GM12878 (cell line): ENCODE results near the gene DALRD3. TPM values are rescaled to one million over a fixed set of nuclear protein-coding genes. Genes with fewer than 3 reads are reported as not detected.
"Not testable (repeated sequence)": the region's sequence is repeated elsewhere in the genome, so short reads cannot be mapped to it uniquely, and the experiment has no call there.

ENCODE experiments used
- ATAC-seq: fragments of 200-7000 bp; cut with Tn5 transposase; 3 replicates; pipeline ENCODE4 v1.9.1; 2020; ENCODE audit warnings: mild to moderate bottlenecking, moderate library complexity
- BruUV-seq: library from RNA; stranded (reverse); fragments of 400-500 nt; replicated peaks from 2 replicates; lab custom pipeline; 2021; lab: Mats Ljungman, UMichigan
- CTCF ChIA-PET: fragments of 300-600 bp; sonication (Branson Sonifier 250); formaldehyde crosslinking; extraction: SDS; loops from one replicate; lab custom pipeline; 2021; ENCODE audit warnings: inconsistent platforms; lab: Yijun Ruan, JAX
- POLR2A ChIA-PET: fragments of 350-600 bp; formaldehyde crosslinking; extraction: SDS; loops from one replicate; lab custom pipeline; 2021; ENCODE audit warnings: inconsistent platforms; lab: Charles Lee
- RAD21 ChIA-PET: fragments of 300-600 bp; sonication (Branson Sonifier 250); formaldehyde crosslinking; loops from one replicate; lab custom pipeline; 2023; ENCODE audit warnings: antibody characterized with exemption; ENCODE audit not compliant: unreplicated experiment; lab: Charles Lee
- SMC1A ChIA-PET: fragments of 300-600 bp; sonication (Branson Sonifier 250); formaldehyde crosslinking; loops from one replicate; lab custom pipeline; 2023; ENCODE audit not compliant: unreplicated experiment, uncharacterized antibody; lab: Charles Lee
- DNase-seq: peaks from one replicate; pipeline ENCODE4 v3.0.0-alpha.2; 2011; ENCODE audit warnings: low read depth, low spot score
- FAIRE-seq: peaks from 3 replicates; lab custom pipeline; 2011; peaks lifted over from hg19 to GRCh38; lab: Jason Lieb, UNC
- H2AFZ ChIP-seq: 2 replicates; pipeline ENCODE4 v1.6.0; 2011; ENCODE audit warnings: low read depth, low read length, control low read depth; ENCODE audit not compliant: control insufficient read depth
- H3K27ac ChIP-seq: 2 replicates; pipeline ENCODE4 v1.5.1; 2011; ENCODE audit warnings: control low read depth; ENCODE audit not compliant: control insufficient read depth, insufficient read depth
- H3K27me3 ChIP-seq, 2 experiments: replicated peaks in 1 of 2; 2 replicates each; pipeline versions ENCODE4 v1.6.0 to v1.6.1; 2011; ENCODE audit warnings: low read length in 1 of 2; ENCODE audit not compliant: control insufficient read depth in 2 of 2, insufficient read depth in 2 of 2
- H3K36me3 ChIP-seq, 2 experiments: 2 replicates each; pipeline ENCODE4 v1.5.1; 2011; ENCODE audit warnings: low read length in 1 of 2; ENCODE audit not compliant: control insufficient read depth in 2 of 2, insufficient read depth in 2 of 2
- H3K4me1 ChIP-seq: 2 replicates; pipeline ENCODE4 v1.6.1; 2011; ENCODE audit warnings: mild to moderate bottlenecking, low read length, moderate library complexity, mixed read lengths; ENCODE audit not compliant: control insufficient read depth, insufficient read depth
- H3K4me2 ChIP-seq: 2 replicates; pipeline ENCODE4 v1.6.0; 2011; ENCODE audit warnings: control low read depth; ENCODE audit not compliant: control insufficient read depth, insufficient read depth
- H3K4me3 ChIP-seq: fragments of 200-600 bp; sonication (generic); 2 replicates; pipeline ENCODE4 v1.5.1; 2016
- H3K79me2 ChIP-seq: 2 replicates; pipeline ENCODE4 v1.6.0; 2011; ENCODE audit warnings: low read length; ENCODE audit not compliant: control insufficient read depth, insufficient read depth
- H3K9ac ChIP-seq: 2 replicates; pipeline ENCODE4 v1.8.0; 2011; ENCODE audit warnings: low read length, control low read depth, mixed read lengths; ENCODE audit not compliant: control insufficient read depth, insufficient read depth
- H3K9me3 ChIP-seq: replicated peaks from 3 replicates; pipeline ENCODE4 v1.5.1; 2011; ENCODE audit warnings: mild to moderate bottlenecking, low read length; ENCODE audit not compliant: control insufficient read depth, insufficient read depth
- H4K20me1 ChIP-seq: 2 replicates; pipeline ENCODE4 v1.6.0; 2011; ENCODE audit not compliant: control insufficient read depth, insufficient read depth
- BCL11A ChIP-seq: IDR thresholded peaks from 2 replicates; pipeline ENCODE4 v1.6.1; 2011; ENCODE audit warnings: low read depth, low read length
- FOXK2 ChIP-seq: fragments of 450-650 bp; IDR thresholded peaks from 2 replicates; pipeline ENCODE4 v1.6.1; 2017; ENCODE audit warnings: mild to moderate bottlenecking, moderate library complexity
- IKZF2 ChIP-seq, 2 experiments: fragments of 450-650 bp; IDR thresholded peaks; 2 replicates each; pipeline ENCODE4 v1.6.1; 2017; ENCODE audit warnings: mild to moderate bottlenecking in 2 of 2, moderate library complexity in 2 of 2
- JUNB ChIP-seq: IDR thresholded peaks from 2 replicates; pipeline ENCODE4 v1.6.1; 2016; ENCODE audit warnings: antibody characterized with exemption, mild to moderate bottlenecking
- JUND ChIP-seq: IDR thresholded peaks from 2 replicates; pipeline ENCODE4 v1.6.1; 2012; ENCODE audit warnings: low read depth, mild to moderate bottlenecking, low read length, improper control_type of control experiment, moderate library complexity
- LARP7 ChIP-seq: fragments of 450-650 bp; IDR thresholded peaks from 2 replicates; pipeline ENCODE4 v1.6.1; 2017; ENCODE audit warnings: mild to moderate bottlenecking
- POLR2AphosphoS5 ChIP-seq: IDR thresholded peaks from 2 replicates; pipeline ENCODE4 v1.6.1; 2011; ENCODE audit warnings: mild to moderate bottlenecking, low read length, inconsistent platforms
- SMARCA5 ChIP-seq: fragments of 450-650 bp; IDR thresholded peaks from 2 replicates; pipeline ENCODE4 v1.6.1; 2017; ENCODE audit warnings: mild to moderate bottlenecking
- TCF12 ChIP-seq: IDR thresholded peaks from 2 replicates; pipeline ENCODE4 v1.6.1; 2011; ENCODE audit warnings: low read depth, mild to moderate bottlenecking, low read length
- ZZZ3 ChIP-seq: IDR thresholded peaks from 2 replicates; pipeline ENCODE4 v1.6.1; 2011; ENCODE audit warnings: low read depth; ENCODE audit not compliant: control insufficient read depth, insufficient read length
- WGBS: methylation state at CpG from one replicate; pipeline ENCODE4 v1.1.6; 2016; ENCODE audit warnings: low lambda C conversion rate; ENCODE audit not compliant: insufficient replicate concordance, insufficient coverage; ENCODE audit errors: missing lambda C conversion rate; 5-methylcytosine and 5-hydroxymethylcytosine counted together
- in situ Hi-C: fragments of 300-500 bp; cut with MboI; formaldehyde crosslinking; loops from 9 replicates; pipeline ENCODE4 v1.14.3; 2018; ENCODE audit warnings: mixed read lengths
- intact Hi-C: fragments of 100-400 bp; cut with micrococcal nuclease; formaldehyde crosslinking; loops from one replicate; pipeline ENCODE4 v1.14.2; 2022; ENCODE audit not compliant: unreplicated experiment
- polyA plus RNA-seq, 11 experiments: library from polyadenylated mRNA; depleted of rRNA in 4 of 11; unstranded in 6 of 11; stranded (reverse) in 5 of 11; fragments of >200 nt; fragmentation: Nextera tagmentation in 4 of 11; fragmentation: Illumina TruSeq in 1 of 11; extraction: Ambion mirVana in 4 of 11; extraction: Trizol in 1 of 11; gene quantifications; 1 replicate in 1 of 11; 2 replicates in 10 of 11; pipeline versions ENCODE4 v1.2.1 to v1.2.3, GENCODE V29; 2011 to 2016; ENCODE audit warnings: inconsistent platforms in 2 of 11, missing spikeins in 2 of 11, low read depth in 1 of 11
- total RNA-seq, 4 experiments: library from RNA; depleted of rRNA in 3 of 4; stranded (reverse); fragments of >200 nt in 3 of 4; fragmentation: Illumina TruSeq in 1 of 4; extraction: Trizol in 1 of 4; gene quantifications; 2 replicates each; pipeline versions ENCODE4 v1.2.1 to v1.2.3, GENCODE V29; 2013 to 2021
- TF ChIP-seq, protein P1 (sequence below): fragments of 150-350 bp; IDR thresholded peaks from 2 replicates; pipeline ENCODE4 v1.6.1; 2016; ENCODE audit warnings: low read depth, low read length

DALRD3 gene
- total and polyA plus RNA-seq, 10 of the 15 experiments (the other 5 are each of a cell fraction or from before 2014, with no cell fraction given): 10.1 to 28.2 (median 21.6) TPM

GRCh38 chr3:49008627-49009026, 9.8 kb downstream of the DALRD3 start:
- BruUV-seq: TSS peak; percentile 58
- Histone ChIP-seq H3K9ac (peak overlapping the region; percentile 61), H3K79me2 (peaks cover 30% of the 10 kb centered on the region), H3K4me3 (peak overlapping the region; percentile 83), H3K36me3 (peaks cover 10 to 11% of the 10 kb centered on the region in 2 experiments), H3K4me1 (peaks cover 16% of the 10 kb centered on the region), H3K4me2 (peak overlapping the region; percentile 91)
- H3K9me3 ChIP-seq, FAIRE-seq, H3K27me3 ChIP-seq, H2AFZ ChIP-seq, H4K20me1 ChIP-seq, H3K27ac ChIP-seq, DNase-seq, in situ Hi-C loops, ATAC-seq, intact Hi-C loops: not testable (repeated sequence)
- WGBS: 91% methylated on average over 5 of the region's 5 CpGs
- ChIA-PET SMC1A (interaction anchor here (2.6 to 4.9 kb wide), 2 partner anchors 10 to 19 kb away, joined by 21 to 57 read pairs; partner anchors contain the start of genes DALRD3 and P4HTM), CTCF (interaction anchor here (0.5 to 5.5 kb wide), 4 partner anchors 11 to 58 kb away, joined by 4 to 123 read pairs (median 44); partner anchors contain the start of genes DALRD3, IMPDH2, NDUFAF3 and P4HTM), RAD21 (interaction anchor here (1.0 to 3.7 kb wide), 4 partner anchors 10 to 85 kb away, joined by 4 to 44 read pairs (median 30); partner anchors contain the start of genes DALRD3, NDUFAF3, P4HTM and QRICH1), POLR2A (interaction anchor here (0.6 to 4.0 kb wide), 7 partner anchors 9 to 461 kb away, joined by 3 to 67 read pairs (median 7); partner anchors contain the start of genes DALRD3, IMPDH2, IP6K2 and P4HTM)
- 0 out of 2 replicates have a peak, but pooled peaks have one; percentile 5 for TF ChIP-seq POLR2AphosphoS5

- DNase-seq (no peak), ATAC-seq (peak; percentile 82), FAIRE-seq (peak; percentile 38)
- no TSS peak for BruUV-seq
- ChIA-PET POLR2A (interaction anchor here (0.6 to 4.0 kb wide), 19 partner anchors 10 to 568 kb away, joined by 3 to 69 read pairs (median 5); partner anchors contain the start of genes CCDC51, DALRD3, IMPDH2 and NDUFAF3), RAD21 (interaction anchor here (0.6 to 3.7 kb wide), 12 partner anchors 10 to 444 kb away, joined by 3 to 44 read pairs (median 6); partner anchors contain the start of genes DALRD3, IMPDH2, NDUFAF3 and P4HTM), SMC1A (interaction anchor here (1.0 to 4.9 kb wide), 6 partner anchors 11 to 86 kb away, joined by 5 to 57 read pairs (median 6); partner anchors contain the start of genes DALRD3, IMPDH2, NDUFAF3 and P4HTM), CTCF (interaction anchor here (1.0 to 5.5 kb wide), 9 partner anchors 11 to 86 kb away, joined by 3 to 123 read pairs (median 7); partner anchors contain the start of genes DALRD3, IMPDH2, NDUFAF3 and P4HTM)
- Histone ChIP-seq H3K4me2 (peak overlapping the region; percentile 91), H3K9ac (peak overlapping the region; percentile 96), H3K27me3 (no peaks in the 10 kb centered on the region), H3K79me2 (peaks cover 30% of the 10 kb centered on the region), H3K27ac (peak overlapping the region; percentile 89), H3K4me3 (peak overlapping the region; percentile 83), H4K20me1 (peaks cover 8% of the 10 kb centered on the region; the same call in 1 of the 2 replicates), H2AFZ (peak overlapping the region; percentile 68), H3K9me3 (no peaks in the 10 kb centered on the region), H3K36me3 (peaks cover 5 to 8% of the 10 kb centered on the region in 2 experiments; a peak in 3 of 4 replicates), H3K4me1 (peaks cover 16% of the 10 kb centered on the region)
- 13% methylated on average over 33 of the region's 41 CpGs for WGBS
- in situ Hi-C loops (no loop called here), intact Hi-C loops (loop anchor here (1.0 to 2.0 kb wide), 2 partner anchors 13 to 17 kb away; partner anchors contain the start of gene P4HTM)
- TF ChIP-seq TCF12 (no peak), JUND (no peak), IKZF2 (IDR thresholded peaks at IDR 0.05) (0 out of 4 replicates have a peak, but pooled peaks of 1 of the 2 experiments have one; percentile 30), POLR2AphosphoS5 (0 out of 2 replicates have a peak, but pooled peaks have one; percentile 8), FOXK2 (no peak), JUNB (no peak), LARP7 (0 out of 2 replicates have a peak, but pooled peaks have one; percentile 31), SMARCA5 (0 out of 2 replicates have a peak, but pooled peaks have one; percentile 0), ZZZ3 (no peak), BCL11A (no peak)
- TF ChIP-seq, protein P1, sequence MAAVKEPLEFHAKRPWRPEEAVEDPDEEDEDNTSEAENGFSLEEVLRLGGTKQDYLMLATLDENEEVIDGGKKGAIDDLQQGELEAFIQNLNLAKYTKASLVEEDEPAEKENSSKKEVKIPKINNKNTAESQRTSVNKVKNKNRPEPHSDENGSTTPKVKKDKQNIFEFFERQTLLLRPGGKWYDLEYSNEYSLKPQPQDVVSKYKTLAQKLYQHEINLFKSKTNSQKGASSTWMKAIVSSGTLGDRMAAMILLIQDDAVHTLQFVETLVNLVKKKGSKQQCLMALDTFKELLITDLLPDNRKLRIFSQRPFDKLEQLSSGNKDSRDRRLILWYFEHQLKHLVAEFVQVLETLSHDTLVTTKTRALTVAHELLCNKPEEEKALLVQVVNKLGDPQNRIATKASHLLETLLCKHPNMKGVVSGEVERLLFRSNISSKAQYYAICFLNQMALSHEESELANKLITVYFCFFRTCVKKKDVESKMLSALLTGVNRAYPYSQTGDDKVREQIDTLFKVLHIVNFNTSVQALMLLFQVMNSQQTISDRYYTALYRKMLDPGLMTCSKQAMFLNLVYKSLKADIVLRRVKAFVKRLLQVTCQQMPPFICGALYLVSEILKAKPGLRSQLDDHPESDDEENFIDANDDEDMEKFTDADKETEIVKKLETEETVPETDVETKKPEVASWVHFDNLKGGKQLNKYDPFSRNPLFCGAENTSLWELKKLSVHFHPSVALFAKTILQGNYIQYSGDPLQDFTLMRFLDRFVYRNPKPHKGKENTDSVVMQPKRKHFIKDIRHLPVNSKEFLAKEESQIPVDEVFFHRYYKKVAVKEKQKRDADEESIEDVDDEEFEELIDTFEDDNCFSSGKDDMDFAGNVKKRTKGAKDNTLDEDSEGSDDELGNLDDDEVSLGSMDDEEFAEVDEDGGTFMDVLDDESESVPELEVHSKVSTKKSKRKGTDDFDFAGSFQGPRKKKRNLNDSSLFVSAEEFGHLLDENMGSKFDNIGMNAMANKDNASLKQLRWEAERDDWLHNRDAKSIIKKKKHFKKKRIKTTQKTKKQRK: no peak
Measured at GRCh38 chr3:49007771-49008528, 10.4 kb downstream of the DALRD3 start.
